ENCODE data around the gene ZNF655.

DNA sequence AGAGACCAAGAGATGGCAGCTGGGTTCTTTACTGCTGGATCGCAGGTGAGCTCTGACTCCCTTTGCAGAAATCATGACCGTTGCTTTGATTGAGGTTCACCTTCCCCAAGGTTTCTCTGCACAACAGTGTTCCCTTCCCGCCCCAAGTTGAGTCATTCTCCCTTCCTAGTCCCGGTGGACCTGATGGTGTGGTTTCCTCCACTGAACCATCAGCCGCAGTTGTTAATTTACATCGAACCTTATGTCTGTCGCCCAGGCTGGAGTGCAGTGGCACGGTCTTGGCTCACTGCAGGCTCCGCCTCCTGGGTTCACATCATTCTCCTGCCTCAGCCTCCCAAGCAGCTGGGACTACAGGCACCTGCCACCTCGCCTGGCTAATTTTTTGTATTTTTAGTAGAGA is 64.2 kb downstream of the ZNF655 start:
- TF ChIP-seq MAFK (IDR thresholded peaks at IDR 0.05; ENCODE audit: low read depth, low read length) = no peak
- no peak for TF ChIP-seq JUND (IDR thresholded peaks at IDR 0.05; ENCODE audit: low read length)
- no peak for TF ChIP-seq POLR2A (IDR thresholded peaks at IDR 0.05; ENCODE audit: control extremely low read depth in 1 of 2, low read depth in 2 of 2, low read length in 2 of 2)
- TF ChIP-seq, protein P1, sequence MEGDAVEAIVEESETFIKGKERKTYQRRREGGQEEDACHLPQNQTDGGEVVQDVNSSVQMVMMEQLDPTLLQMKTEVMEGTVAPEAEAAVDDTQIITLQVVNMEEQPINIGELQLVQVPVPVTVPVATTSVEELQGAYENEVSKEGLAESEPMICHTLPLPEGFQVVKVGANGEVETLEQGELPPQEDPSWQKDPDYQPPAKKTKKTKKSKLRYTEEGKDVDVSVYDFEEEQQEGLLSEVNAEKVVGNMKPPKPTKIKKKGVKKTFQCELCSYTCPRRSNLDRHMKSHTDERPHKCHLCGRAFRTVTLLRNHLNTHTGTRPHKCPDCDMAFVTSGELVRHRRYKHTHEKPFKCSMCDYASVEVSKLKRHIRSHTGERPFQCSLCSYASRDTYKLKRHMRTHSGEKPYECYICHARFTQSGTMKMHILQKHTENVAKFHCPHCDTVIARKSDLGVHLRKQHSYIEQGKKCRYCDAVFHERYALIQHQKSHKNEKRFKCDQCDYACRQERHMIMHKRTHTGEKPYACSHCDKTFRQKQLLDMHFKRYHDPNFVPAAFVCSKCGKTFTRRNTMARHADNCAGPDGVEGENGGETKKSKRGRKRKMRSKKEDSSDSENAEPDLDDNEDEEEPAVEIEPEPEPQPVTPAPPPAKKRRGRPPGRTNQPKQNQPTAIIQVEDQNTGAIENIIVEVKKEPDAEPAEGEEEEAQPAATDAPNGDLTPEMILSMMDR (IDR thresholded peaks at IDR 0.05; ENCODE audit: control extremely low read depth in 1 of 3, insufficient read depth in 1 of 3, low read depth in 1 of 3, low read length in 3 of 3) = no peak
- no peak for TF ChIP-seq TAF1 (IDR thresholded peaks at IDR 0.05; ENCODE audit: low read depth, low read length)
- no peak for TF ChIP-seq SP1 (IDR thresholded peaks at IDR 0.05; ENCODE audit: low read depth, low read length)
- TF ChIP-seq JUN (IDR thresholded peaks at IDR 0.05; ENCODE audit: low read depth, low read length) = no peak
- no peak for TF ChIP-seq SP2 (IDR thresholded peaks at IDR 0.05; ENCODE audit: low read length)
- no peak for TF ChIP-seq KDM1A (IDR thresholded peaks at IDR 0.05; ENCODE audit: borderline replicate concordance, low read length)
- no peak for TF ChIP-seq EP300 (IDR thresholded peaks at IDR 0.05; ENCODE audit: borderline replicate concordance in 1 of 2, low read depth in 2 of 2, low read length in 2 of 2)
- no peak for TF ChIP-seq RFX5 (IDR thresholded peaks at IDR 0.05; ENCODE audit: borderline replicate concordance, low read depth, low read length)
- TF ChIP-seq POLR2AphosphoS5 (IDR thresholded peaks at IDR 0.05; ENCODE audit: low read depth, low read length) = no peak
- TF ChIP-seq TEAD4 (IDR thresholded peaks at IDR 0.05; ENCODE audit: low read depth, low read length) = no peak

Measured in H1 (cell line).